Measurements from ENCODE around the gene FAM72D.
"Not testable (repeated sequence)": the region's sequence is repeated elsewhere in the genome, so short reads cannot be mapped to it uniquely, and the experiment has no call there.

DNA sequence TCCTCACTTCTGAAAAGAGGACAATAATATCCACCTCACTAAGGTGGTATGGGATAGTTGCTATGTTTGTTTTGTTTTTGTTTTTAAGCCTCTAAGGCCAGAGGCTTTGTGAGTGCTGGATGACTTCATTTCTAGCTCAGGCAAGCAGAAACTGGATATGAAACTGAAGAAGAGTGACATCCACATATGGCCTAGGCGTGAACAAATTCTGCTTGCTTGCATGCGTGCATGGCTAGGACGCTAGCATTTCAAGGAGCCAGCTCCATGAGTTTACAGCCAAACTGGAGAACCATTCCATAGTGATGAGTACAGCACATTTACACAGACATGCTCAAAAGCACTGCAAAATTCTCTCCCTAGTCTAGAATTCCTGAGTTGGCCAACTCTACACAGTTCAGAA, 37.6 kb upstream of the FAM72D start:
- TF ChIP-seq POLR2AphosphoS5 (IDR thresholded peaks at IDR 0.05; ENCODE audit: low read depth, low read length); POLR2A (IDR thresholded peaks at IDR 0.05; ENCODE audit: low read depth, low read length); TAF1 (IDR thresholded peaks at IDR 0.05; ENCODE audit: borderline replicate concordance, low read depth, low read length): not testable (repeated sequence)

Data from GM12892 (cell line).